Measurements from ENCODE around the gene MICAL3. TPM values are rescaled to one million over a fixed set of nuclear protein-coding genes. Genes with fewer than 3 reads are reported as not detected.
"Not testable (repeated sequence)": the region's sequence is repeated elsewhere in the genome, so short reads cannot be mapped to it uniquely, and the experiment has no call there.

MICAL3 gene
- polyA plus RNA-seq, 3 donors from 2014 or later = 1.1 to 2.3 TPM; not detected in 1

DNA sequence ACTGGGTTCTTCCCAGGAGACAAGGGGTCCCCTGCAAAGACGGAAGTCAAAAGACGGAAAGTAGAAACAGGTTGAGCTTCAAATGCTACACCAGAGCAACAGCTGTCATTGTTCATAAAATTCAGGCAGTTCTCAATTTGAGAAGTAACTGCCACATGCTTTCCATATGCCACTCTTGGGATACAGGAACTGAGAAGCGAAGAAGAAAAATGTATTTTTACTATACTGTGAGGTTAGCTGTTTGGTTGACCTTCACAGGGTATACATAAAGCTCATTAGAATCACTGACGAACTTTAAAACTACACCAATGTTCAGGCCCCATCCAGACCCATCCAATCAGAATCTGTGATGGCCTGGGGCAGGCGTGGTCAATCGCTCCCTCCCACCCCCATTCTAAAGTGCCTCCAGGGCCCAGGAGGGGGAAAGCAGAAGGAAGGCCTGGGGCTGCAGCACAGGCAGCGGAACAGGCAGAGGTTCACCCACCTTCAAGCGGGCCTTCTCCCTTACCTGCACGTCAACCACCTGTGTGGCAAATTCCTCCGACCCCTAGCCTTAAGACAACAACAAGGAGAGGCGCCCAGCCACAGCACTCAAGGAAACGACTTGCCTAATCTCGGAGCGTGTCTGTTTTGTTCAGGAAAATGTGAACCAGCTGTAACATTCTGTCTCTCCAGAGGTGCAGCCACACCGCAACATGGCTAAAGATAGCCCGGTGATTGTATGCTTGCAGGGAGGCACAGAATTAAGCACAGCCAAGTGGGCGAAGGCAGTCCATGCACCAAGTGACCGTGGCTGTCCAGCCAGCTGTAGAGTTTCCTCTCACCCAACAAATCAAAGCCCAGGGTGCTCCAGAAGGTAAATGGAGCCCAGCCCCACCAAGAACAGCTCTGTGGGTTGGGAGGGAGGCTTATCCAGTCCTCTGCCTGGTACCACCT lies 82.6 kb downstream of the MICAL3 start:
- DNase-seq = no peak
- H3K9me3 Mint-ChIP-seq = no peaks in the 10 kb centered on the region
- peaks cover 12 to 17% of the 10 kb centered on the region in 2 donors for H3K4me1 Mint-ChIP-seq
- peaks cover 0 to 4% (median 0%) of the 10 kb centered on the region in 3 donors for H3K27me3 Mint-ChIP-seq (ENCODE audit: low read depth in 3 of 3)
- H3K27ac Mint-ChIP-seq = no peak overlapping the region
- no peak overlapping the region for H3K4me3 Mint-ChIP-seq
- H3K36me3 Mint-ChIP-seq = no peaks in the 10 kb centered on the region

DNA sequence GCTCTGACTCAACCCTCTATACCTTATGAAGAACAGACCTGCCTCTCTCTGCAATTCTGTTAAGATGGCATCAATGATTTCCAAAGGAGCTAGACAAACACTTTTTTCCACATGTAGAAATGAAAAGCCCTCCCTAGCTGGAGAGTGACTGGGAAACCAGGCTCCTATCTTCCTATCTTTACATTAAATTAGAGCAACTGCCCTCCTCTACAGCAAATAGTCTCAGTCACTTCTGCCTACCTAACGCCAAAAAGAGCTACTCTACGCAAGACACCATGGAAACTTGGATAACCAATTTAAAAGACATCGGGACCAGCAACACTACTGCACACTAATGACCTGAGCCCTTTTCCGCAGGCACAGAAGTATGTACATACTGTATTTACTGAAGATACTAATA lies 84.8 kb downstream of the MICAL3 start:
- Mint-ChIP-seq H3K4me1 (peaks cover 12 to 17% of the 10 kb centered on the region in 2 donors), H3K4me3 (no peak overlapping the region), H3K27ac (no peak overlapping the region), H3K36me3 (no peaks in the 10 kb centered on the region), H3K27me3 (ENCODE audit: low read depth in 3 of 3) (peaks cover 0 to 2% (median 0%) of the 10 kb centered on the region in 3 donors), H3K9me3 (no peaks in the 10 kb centered on the region)
- no peak for DNase-seq

DNA sequence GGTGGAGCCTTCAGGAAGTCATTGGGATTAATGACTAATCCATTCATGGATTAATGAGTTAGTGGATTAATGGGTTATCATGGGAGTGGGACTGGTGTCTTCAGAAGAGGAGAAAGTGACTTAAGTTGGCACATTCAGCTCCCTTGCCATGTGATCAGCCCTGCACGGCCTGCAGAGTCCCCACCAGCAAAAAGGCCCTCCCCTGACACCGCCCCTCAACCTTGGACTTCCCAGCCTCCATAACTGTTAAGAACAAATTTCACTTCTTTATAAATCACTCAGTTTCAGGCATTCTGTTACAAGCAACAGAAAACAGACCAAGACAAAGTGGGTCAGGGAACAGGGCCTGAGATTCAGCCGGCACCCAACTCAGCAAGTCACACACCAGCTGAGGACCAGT lies 85.3 kb downstream of the MICAL3 start:
- Mint-ChIP-seq H3K27me3 (ENCODE audit: low read depth in 3 of 3) (peaks cover 0 to 2% (median 0%) of the 10 kb centered on the region in 3 donors), H3K4me1 (peaks cover 12 to 17% of the 10 kb centered on the region in 2 donors), H3K36me3 (no peaks in the 10 kb centered on the region), H3K4me3 (peak overlapping the region in 2 of 5 donors; percentile 40 to 49), H3K27ac (peak overlapping the region in 1 of 6 donors; percentile 14), H3K9me3 (no peaks in the 10 kb centered on the region)
- DNase-seq = no peak

DNA sequence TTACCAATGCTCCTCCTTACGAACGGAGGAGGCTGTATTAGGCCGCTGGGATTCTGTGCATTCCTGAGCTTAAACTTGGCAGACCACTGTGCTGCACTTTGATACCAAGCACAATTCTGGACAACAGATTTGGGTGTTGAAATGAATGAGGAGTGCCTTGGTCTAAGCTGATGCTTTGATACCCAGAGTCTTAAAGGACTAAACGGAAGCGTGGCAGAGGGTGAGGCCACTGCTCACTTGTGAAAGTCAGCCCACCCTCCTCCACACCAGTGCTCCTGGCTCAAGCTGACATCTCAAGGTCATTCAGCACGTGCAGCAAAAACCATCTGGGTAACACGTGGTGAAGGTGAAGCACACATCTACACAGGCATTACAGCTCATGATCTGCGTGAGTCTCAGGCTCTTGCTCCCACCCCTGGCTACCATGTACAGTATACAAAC lies 85.9 kb downstream of the MICAL3 start:
- DNase-seq = no peak
- Mint-ChIP-seq H3K27me3 (ENCODE audit: low read depth in 3 of 3) (peaks cover 0 to 2% (median 0%) of the 10 kb centered on the region in 3 donors), H3K4me3 (peak overlapping the region in 2 of 5 donors; percentile 40 to 49), H3K4me1 (peaks cover 12 to 22% of the 10 kb centered on the region in 2 donors), H3K36me3 (no peaks in the 10 kb centered on the region), H3K27ac (no peak overlapping the region), H3K9me3 (no peaks in the 10 kb centered on the region)

DNA sequence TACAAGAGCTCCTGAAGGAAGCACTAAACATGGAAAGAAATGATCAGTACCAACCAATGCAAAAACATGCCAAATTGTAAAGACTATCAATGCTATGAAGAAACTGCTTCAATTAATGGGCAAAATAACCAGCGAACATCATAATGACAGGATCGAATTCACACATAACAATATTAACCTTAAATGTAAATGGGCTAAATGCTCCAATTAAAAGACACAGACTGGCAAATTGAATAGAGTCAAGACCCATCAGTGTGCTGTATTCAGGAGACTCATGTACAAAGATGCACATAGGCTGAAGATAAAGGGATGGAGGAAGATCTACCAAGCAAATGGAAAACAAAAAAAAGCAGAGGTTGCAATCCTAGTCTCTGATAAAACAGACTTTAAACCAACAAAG lies 91.9 kb downstream of the MICAL3 start:
- peaks cover 10 to 12% of the 10 kb centered on the region in 2 donors for H3K4me1 Mint-ChIP-seq
- not testable (repeated sequence) for H3K36me3 Mint-ChIP-seq; H3K9me3 Mint-ChIP-seq; H3K27ac Mint-ChIP-seq; H3K27me3 Mint-ChIP-seq (ENCODE audit: low read depth in 3 of 3); DNase-seq; H3K4me3 Mint-ChIP-seq

DNA sequence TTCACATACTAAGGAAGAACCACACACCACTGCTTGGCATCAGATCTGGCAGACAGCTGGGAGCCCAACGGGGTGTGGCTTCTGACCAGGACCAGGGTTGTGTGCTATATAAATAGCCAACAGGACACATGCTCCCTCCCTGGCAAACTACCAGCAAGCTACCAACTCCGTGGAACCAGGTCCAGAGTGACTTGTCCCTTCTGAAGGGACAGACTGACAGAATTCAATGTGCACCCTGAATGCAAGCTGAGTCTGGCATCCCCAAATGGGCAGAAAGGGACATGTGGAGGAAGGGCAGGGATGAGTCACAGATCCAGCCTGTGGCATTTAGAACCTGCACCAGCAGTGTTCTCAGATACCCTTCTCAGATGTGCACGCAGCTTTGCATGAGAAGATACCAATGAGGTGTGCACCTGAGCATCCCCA lies 92.9 kb downstream of the MICAL3 start:
- Mint-ChIP-seq H3K27ac (no peak overlapping the region), H3K4me3 (no peak overlapping the region), H3K36me3 (no peaks in the 10 kb centered on the region), H3K4me1 (peaks cover 10 to 12% of the 10 kb centered on the region in 2 donors), H3K27me3 (ENCODE audit: low read depth in 3 of 3) (peaks cover 0 to 4% (median 1%) of the 10 kb centered on the region in 3 donors), H3K9me3 (no peaks in the 10 kb centered on the region)
- DNase-seq = no peak

DNA sequence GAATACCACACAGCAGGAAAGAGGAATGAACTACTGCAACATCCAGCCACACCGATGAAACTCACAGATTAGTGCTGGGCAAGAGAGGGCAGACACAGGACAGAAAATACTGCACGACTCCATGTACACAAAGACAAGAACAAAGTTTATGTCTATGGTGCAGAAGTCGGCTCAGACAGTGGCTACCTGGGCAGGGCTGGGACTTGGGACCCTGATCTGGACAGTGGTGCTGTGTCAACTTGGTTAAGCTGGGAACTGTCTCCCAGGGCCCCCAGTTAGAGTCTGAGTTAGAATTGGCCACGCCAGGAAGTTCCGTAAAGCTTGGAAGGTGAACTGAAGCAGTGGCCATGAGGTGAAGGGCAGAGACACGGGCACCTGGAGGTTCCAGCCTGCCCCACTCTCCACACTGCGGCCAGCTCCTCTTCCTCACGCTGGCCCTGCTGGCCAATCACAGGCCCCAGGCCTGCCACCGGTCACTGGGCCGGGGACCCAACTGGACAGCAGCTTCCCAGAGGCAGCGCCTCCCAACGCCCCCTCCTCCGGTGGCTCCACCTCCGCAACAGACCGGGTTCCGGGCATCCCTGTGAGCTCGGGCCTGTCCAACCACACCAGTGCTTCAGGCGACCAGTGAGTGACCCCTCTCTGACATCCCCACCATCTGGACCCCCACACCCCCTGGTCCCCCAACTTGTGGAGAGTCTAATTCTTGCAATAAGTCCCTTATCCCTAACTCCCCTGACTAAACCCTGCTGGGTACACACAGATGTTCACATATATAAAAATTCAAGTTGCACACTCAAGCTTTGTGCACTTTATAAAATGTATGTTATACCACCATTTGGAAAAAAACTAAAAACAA lies 93.7 kb downstream of the MICAL3 start:
- H3K36me3 Mint-ChIP-seq = no peaks in the 10 kb centered on the region
- no peak for DNase-seq
- no peak overlapping the region for H3K27ac Mint-ChIP-seq
- H3K4me3 Mint-ChIP-seq = no peak overlapping the region
- peaks cover 0 to 3% (median 1%) of the 10 kb centered on the region in 3 donors for H3K27me3 Mint-ChIP-seq (ENCODE audit: low read depth in 3 of 3)
- H3K4me1 Mint-ChIP-seq = peaks cover 10 to 12% of the 10 kb centered on the region in 2 donors
- no peaks in the 10 kb centered on the region for H3K9me3 Mint-ChIP-seq

DNA sequence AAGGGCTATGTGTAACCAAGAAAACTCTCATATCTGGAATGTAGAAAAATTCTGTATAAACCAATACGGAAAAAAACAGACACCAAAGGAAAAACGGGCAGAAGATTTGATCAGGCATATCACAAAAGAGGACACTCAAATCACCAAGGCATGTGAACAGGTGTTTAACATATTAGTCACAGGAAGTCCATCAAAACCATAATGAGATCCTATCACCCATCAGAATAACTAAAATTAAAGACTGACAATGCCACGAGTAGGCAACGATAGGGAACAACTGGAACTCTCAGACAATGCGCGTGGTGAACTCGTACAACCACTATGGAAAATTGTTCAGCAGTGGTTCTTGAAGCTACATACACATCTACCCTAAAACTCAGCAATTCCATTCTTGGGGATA lies 94.5 kb downstream of the MICAL3 start:
- no peaks in the 10 kb centered on the region for H3K9me3 Mint-ChIP-seq
- no peaks in the 10 kb centered on the region for H3K36me3 Mint-ChIP-seq
- DNase-seq = no peak
- H3K4me3 Mint-ChIP-seq = no peak overlapping the region
- no peak overlapping the region for H3K27ac Mint-ChIP-seq
- H3K27me3 Mint-ChIP-seq (ENCODE audit: low read depth in 3 of 3) = peaks cover 0 to 2% (median 1%) of the 10 kb centered on the region in 3 donors
- peaks cover 10 to 12% of the 10 kb centered on the region in 2 donors for H3K4me1 Mint-ChIP-seq

DNA sequence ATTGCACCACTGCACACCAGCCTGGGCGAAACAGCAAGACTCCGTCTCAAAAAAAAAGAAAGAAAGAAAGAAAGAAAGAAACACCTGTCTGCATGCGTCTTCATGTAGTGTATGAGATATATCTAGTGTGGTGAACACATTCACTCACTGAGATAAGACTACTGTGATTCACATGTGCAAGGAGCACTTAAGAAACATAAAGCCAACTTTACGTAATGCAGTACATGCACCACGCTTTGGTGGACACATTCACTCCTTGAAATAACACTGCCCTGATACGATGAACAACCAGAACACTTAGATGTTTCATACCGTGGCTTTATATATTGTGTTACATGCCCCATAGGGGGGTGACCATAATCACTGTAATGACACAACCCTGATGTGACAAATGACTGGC lies 96.0 kb downstream of the MICAL3 start:
- peaks cover 0 to 4% (median 1%) of the 10 kb centered on the region in 3 donors for H3K27me3 Mint-ChIP-seq (ENCODE audit: low read depth in 3 of 3)
- H3K9me3 Mint-ChIP-seq = no peaks in the 10 kb centered on the region
- H3K36me3 Mint-ChIP-seq = no peaks in the 10 kb centered on the region
- H3K27ac Mint-ChIP-seq = no peak overlapping the region
- H3K4me3 Mint-ChIP-seq = no peak overlapping the region
- no peak for DNase-seq
- H3K4me1 Mint-ChIP-seq = peaks cover 7 to 13% of the 10 kb centered on the region in 2 donors

DNA sequence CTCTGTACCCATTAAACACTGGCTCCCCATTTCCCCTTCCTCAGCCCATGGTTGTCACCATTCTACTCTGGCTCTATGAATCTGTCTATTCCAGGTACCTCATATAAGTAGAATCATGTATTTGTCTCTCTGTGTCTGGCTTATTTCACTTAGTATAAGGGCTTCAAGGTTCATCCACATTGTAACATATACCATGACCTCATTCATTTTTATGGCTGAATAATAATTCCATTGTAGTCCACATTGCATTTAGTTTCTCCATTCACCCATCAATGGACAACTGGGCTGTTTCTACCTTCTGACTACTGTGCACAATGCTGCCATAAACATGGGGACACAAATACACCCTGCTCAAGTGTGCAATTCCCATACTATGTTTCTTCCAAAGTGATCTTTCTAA lies 97.3 kb downstream of the MICAL3 start:
- no peak overlapping the region for H3K4me3 Mint-ChIP-seq
- H3K27me3 Mint-ChIP-seq (ENCODE audit: low read depth in 3 of 3) = peaks cover 0 to 4% (median 1%) of the 10 kb centered on the region in 3 donors
- no peaks in the 10 kb centered on the region for H3K36me3 Mint-ChIP-seq
- H3K9me3 Mint-ChIP-seq = no peaks in the 10 kb centered on the region
- no peak for DNase-seq
- H3K27ac Mint-ChIP-seq = no peak overlapping the region
- H3K4me1 Mint-ChIP-seq = peaks cover 4% of the 10 kb centered on the region in 2 donors

DNA sequence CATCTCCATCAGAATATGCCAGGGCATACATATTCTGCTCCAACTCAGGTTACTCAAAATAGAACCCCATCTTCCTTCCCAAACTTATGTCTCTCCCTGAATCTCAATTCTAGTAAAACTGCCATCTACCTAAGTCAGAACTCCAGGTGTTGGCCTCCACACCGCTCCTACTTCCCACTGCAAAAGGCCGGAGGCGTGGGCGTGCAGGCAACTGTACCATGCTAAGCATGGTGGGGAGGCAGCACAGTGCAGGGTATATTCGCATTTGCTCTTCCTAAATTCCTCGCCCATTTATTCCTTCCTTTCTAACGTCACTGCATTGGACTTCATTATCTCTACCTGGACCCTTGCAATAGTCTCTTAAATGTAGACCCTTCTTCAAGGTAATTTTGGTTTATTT lies 97.8 kb downstream of the MICAL3 start:
- H3K9me3 Mint-ChIP-seq = no peaks in the 10 kb centered on the region
- no peak for DNase-seq
- H3K4me3 Mint-ChIP-seq = no peak overlapping the region
- no peak overlapping the region for H3K27ac Mint-ChIP-seq
- H3K4me1 Mint-ChIP-seq = peaks cover 4% of the 10 kb centered on the region in 2 donors
- H3K27me3 Mint-ChIP-seq (ENCODE audit: low read depth in 3 of 3) = peaks cover 0 to 4% (median 1%) of the 10 kb centered on the region in 3 donors
- no peaks in the 10 kb centered on the region for H3K36me3 Mint-ChIP-seq

DNA sequence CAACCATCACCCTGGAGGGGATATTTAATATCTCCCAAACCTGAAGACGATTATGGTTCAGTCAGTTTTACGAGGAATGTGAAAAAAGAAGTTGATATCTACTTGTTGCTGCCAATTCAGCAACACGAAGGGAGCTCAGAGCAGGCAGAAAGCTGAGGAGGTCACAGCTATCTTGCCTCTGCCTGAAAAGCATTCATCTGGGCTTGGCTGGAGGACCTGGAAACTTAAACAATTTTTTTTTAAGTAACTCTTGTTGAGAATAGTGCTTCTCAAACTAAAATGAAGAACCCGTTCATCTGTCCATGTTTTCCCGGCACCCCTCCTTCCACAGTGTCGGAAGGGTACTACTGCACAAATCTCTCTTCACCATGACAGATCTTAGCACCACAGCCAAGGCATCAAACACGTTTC lies 98.9 kb downstream of the MICAL3 start:
- peaks cover 0 to 4% (median 0%) of the 10 kb centered on the region in 3 donors for H3K27me3 Mint-ChIP-seq (ENCODE audit: low read depth in 3 of 3)
- H3K4me1 Mint-ChIP-seq = peaks cover 13 to 14% of the 10 kb centered on the region in 2 donors
- no peak overlapping the region for H3K4me3 Mint-ChIP-seq
- no peak overlapping the region for H3K27ac Mint-ChIP-seq
- H3K9me3 Mint-ChIP-seq = no peaks in the 10 kb centered on the region
- no peak for DNase-seq
- H3K36me3 Mint-ChIP-seq = no peaks in the 10 kb centered on the region

DNA sequence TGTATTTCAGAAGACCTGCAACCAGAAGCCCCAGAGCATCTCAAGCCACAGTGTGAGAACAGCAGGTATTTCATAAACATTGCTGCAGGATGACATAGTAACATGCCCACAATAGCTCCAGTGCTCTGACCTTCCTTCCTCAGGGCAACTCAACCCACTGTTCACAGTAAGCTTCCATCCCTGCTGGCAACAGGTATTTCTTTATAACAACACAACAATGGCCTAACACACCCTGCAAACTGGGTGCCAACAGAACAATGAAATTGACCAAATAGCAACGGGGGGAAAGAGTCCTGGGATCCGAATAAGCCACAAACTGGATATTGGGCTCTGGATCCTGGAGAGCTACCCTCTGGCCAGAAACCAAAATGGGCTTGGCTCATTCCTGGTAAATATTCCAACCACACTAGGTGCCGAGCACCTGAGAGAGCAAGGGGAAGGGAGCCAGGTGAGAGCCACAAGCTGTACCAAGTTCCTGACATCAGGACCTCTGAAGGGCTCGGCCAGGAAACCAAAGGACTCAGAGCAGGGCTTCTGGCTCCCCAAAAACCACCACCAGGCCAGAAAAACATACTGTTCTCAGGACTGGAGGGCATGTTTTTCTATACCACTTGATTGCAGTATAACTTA lies 99.5 kb downstream of the MICAL3 start:
- Mint-ChIP-seq H3K9me3 (no peaks in the 10 kb centered on the region), H3K36me3 (no peaks in the 10 kb centered on the region), H3K4me1 (peaks cover 16 to 18% of the 10 kb centered on the region in 2 donors)

More for the DNA sequence above, 99.5 kb downstream of the MICAL3 start:
- Mint-ChIP-seq H3K4me3 (no peak overlapping the region), H3K27me3 (ENCODE audit: low read depth in 3 of 3) (peaks cover 0 to 4% (median 0%) of the 10 kb centered on the region in 3 donors), H3K27ac (no peak overlapping the region)
- no peak for DNase-seq
